ENCODE results near the gene RBM27.
"Not testable (repeated sequence)": the region's sequence is repeated elsewhere in the genome, so short reads cannot be mapped to it uniquely, and the experiment has no call there.

DNA sequence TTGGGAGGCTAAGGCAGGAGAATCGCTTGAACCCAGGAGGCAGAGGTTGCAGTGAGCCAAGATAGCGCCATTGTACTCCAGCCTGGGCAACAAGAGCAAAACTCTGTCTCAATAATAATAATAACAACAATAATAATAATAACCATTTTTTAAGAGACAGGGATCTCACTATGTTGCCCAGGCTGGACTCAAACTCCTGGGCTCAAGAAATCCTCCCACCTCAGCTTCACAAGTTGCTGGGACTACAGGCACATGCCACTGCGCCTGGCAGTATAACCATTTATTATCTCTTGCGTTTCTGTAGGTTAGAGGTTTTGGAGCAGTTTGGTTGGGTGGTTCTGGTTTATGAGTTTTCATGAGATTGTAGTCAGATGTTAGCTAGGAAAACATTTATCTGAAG is 8.4 kb upstream of the RBM27 start:
- not testable (repeated sequence) for TF ChIP-seq CTCF, POLR2A (IDR thresholded peaks at IDR 0.05)
